ENCODE results near the gene SDK1. TPM values are rescaled to one million over a fixed set of nuclear protein-coding genes. Genes with fewer than 3 reads are reported as not detected.

SDK1 gene
- total RNA-seq, 2 experiments from 2014 or later: 0.10 to 0.17 TPM

- no peak for DNase-seq
- H3K27me3 Mint-ChIP-seq: peaks cover 2% of the 10 kb centered on the region
- H3K4me1 Mint-ChIP-seq: no peaks in the 10 kb centered on the region
- H3K9me3 Mint-ChIP-seq: no peaks in the 10 kb centered on the region
- H3K36me3 Mint-ChIP-seq (ENCODE audit: low read depth): no peaks in the 10 kb centered on the region
- ChIA-PET CTCF (no interaction called here), POLR2A (no interaction called here)
- H3K27ac Mint-ChIP-seq: no peak overlapping the region
- no peak overlapping the region for H3K4me3 Mint-ChIP-seq
These were observed 494.1 kb downstream of the SDK1 start for GRCh38 chr7:3795141-3795540.

- Mint-ChIP-seq H3K27me3 (peaks cover 2% of the 10 kb centered on the region), H3K4me3 (no peak overlapping the region), H3K4me1 (no peaks in the 10 kb centered on the region), H3K27ac (no peak overlapping the region), H3K36me3 (ENCODE audit: low read depth) (no peaks in the 10 kb centered on the region), H3K9me3 (no peaks in the 10 kb centered on the region)
- POLR2A ChIA-PET: no interaction called here
- CTCF ChIA-PET: no interaction called here
- DNase-seq: no peak
These were observed 494.7 kb downstream of the SDK1 start for GRCh38 chr7:3795781-3796180.

- ChIA-PET POLR2A (no interaction called here), CTCF (no interaction called here)
- H3K36me3 Mint-ChIP-seq (ENCODE audit: low read depth): no peaks in the 10 kb centered on the region
These were observed 504.1 kb downstream of the SDK1 start for GRCh38 chr7:3805151-3805550.

GRCh38 chr7:3806516-3806915 lies 505.5 kb downstream of the SDK1 start:
- ChIA-PET POLR2A (no interaction called here), CTCF (no interaction called here)
- no peaks in the 10 kb centered on the region for H3K4me1 Mint-ChIP-seq
- no peak overlapping the region for H3K4me3 Mint-ChIP-seq
- H3K27ac Mint-ChIP-seq: no peak overlapping the region
- no peaks in the 10 kb centered on the region for H3K9me3 Mint-ChIP-seq
- DNase-seq: no peak
- no peaks in the 10 kb centered on the region for H3K27me3 Mint-ChIP-seq
- H3K36me3 Mint-ChIP-seq (ENCODE audit: low read depth): no peaks in the 10 kb centered on the region

More at GRCh38 chr7:3805151-3805550, 504.1 kb downstream of the SDK1 start:
- no peak overlapping the region for H3K27ac Mint-ChIP-seq
- no peaks in the 10 kb centered on the region for H3K9me3 Mint-ChIP-seq
- no peaks in the 10 kb centered on the region for H3K27me3 Mint-ChIP-seq
- DNase-seq: no peak
- H3K4me1 Mint-ChIP-seq: no peaks in the 10 kb centered on the region
- H3K4me3 Mint-ChIP-seq: no peak overlapping the region

- H3K4me1 Mint-ChIP-seq: no peaks in the 10 kb centered on the region
- no peak overlapping the region for H3K4me3 Mint-ChIP-seq
- no peaks in the 10 kb centered on the region for H3K27me3 Mint-ChIP-seq
- H3K9me3 Mint-ChIP-seq: no peaks in the 10 kb centered on the region
- H3K36me3 Mint-ChIP-seq (ENCODE audit: low read depth): no peaks in the 10 kb centered on the region
- no peak overlapping the region for H3K27ac Mint-ChIP-seq
- no peak for DNase-seq
- ChIA-PET CTCF (no interaction called here), POLR2A (no interaction called here)
These were observed 506.8 kb downstream of the SDK1 start for GRCh38 chr7:3807824-3808223.

- H3K9me3 Mint-ChIP-seq: no peaks in the 10 kb centered on the region
- POLR2A ChIA-PET: no interaction called here
These were observed 520.4 kb downstream of the SDK1 start for GRCh38 chr7:3821488-3821887.

GRCh38 chr7:3825491-3825890 lies 524.4 kb downstream of the SDK1 start:
- Mint-ChIP-seq H3K27me3 (no peaks in the 10 kb centered on the region), H3K4me1 (no peaks in the 10 kb centered on the region), H3K27ac (no peak overlapping the region), H3K9me3 (no peaks in the 10 kb centered on the region), H3K36me3 (ENCODE audit: low read depth) (no peaks in the 10 kb centered on the region), H3K4me3 (no peak overlapping the region)
- no peak for DNase-seq
- CTCF ChIA-PET: no interaction called here
- POLR2A ChIA-PET: no interaction called here

More at GRCh38 chr7:3821488-3821887, 520.4 kb downstream of the SDK1 start:
- Mint-ChIP-seq H3K27me3 (no peaks in the 10 kb centered on the region), H3K36me3 (ENCODE audit: low read depth) (no peaks in the 10 kb centered on the region), H3K4me1 (no peaks in the 10 kb centered on the region), H3K4me3 (no peak overlapping the region), H3K27ac (no peak overlapping the region)
- DNase-seq: no peak
- CTCF ChIA-PET: no interaction called here

- no peaks in the 10 kb centered on the region for H3K4me1 Mint-ChIP-seq
- no peaks in the 10 kb centered on the region for H3K36me3 Mint-ChIP-seq (ENCODE audit: low read depth)
- no peaks in the 10 kb centered on the region for H3K9me3 Mint-ChIP-seq
- CTCF ChIA-PET: no interaction called here
- peaks cover 2% of the 10 kb centered on the region for H3K27me3 Mint-ChIP-seq
- POLR2A ChIA-PET: no interaction called here
- H3K27ac Mint-ChIP-seq: no peak overlapping the region
- H3K4me3 Mint-ChIP-seq: no peak overlapping the region
- DNase-seq: no peak
These were observed 531.1 kb downstream of the SDK1 start for GRCh38 chr7:3832199-3832598.

GRCh38 chr7:3835109-3835508 lies 534.1 kb downstream of the SDK1 start:
- Mint-ChIP-seq H3K4me3 (no peak overlapping the region), H3K27ac (no peak overlapping the region), H3K9me3 (no peaks in the 10 kb centered on the region), H3K36me3 (ENCODE audit: low read depth) (no peaks in the 10 kb centered on the region), H3K4me1 (no peaks in the 10 kb centered on the region), H3K27me3 (peaks cover 2% of the 10 kb centered on the region)
- ChIA-PET POLR2A (no interaction called here), CTCF (no interaction called here)
- no peak for DNase-seq

- ChIA-PET CTCF (no interaction called here), POLR2A (no interaction called here)
- Mint-ChIP-seq H3K4me3 (no peak overlapping the region), H3K36me3 (ENCODE audit: low read depth) (no peaks in the 10 kb centered on the region), H3K27me3 (no peaks in the 10 kb centered on the region), H3K27ac (no peak overlapping the region), H3K9me3 (no peaks in the 10 kb centered on the region), H3K4me1 (no peaks in the 10 kb centered on the region)
- no peak for DNase-seq
These were observed 535.8 kb downstream of the SDK1 start for GRCh38 chr7:3836855-3837254.

- H3K9me3 Mint-ChIP-seq: no peaks in the 10 kb centered on the region
- ChIA-PET POLR2A (no interaction called here), CTCF (no interaction called here)
- H3K27ac Mint-ChIP-seq: no peak overlapping the region
- H3K4me1 Mint-ChIP-seq: no peaks in the 10 kb centered on the region
- no peak overlapping the region for H3K4me3 Mint-ChIP-seq
- DNase-seq: no peak
- no peaks in the 10 kb centered on the region for H3K36me3 Mint-ChIP-seq (ENCODE audit: low read depth)
- H3K27me3 Mint-ChIP-seq: no peaks in the 10 kb centered on the region
These were observed 543.6 kb downstream of the SDK1 start for GRCh38 chr7:3844540-3845151.

GRCh38 chr7:3846738-3847137 lies 545.7 kb downstream of the SDK1 start:
- DNase-seq: no peak
- Mint-ChIP-seq H3K36me3 (ENCODE audit: low read depth) (no peaks in the 10 kb centered on the region), H3K27ac (no peak overlapping the region), H3K27me3 (no peaks in the 10 kb centered on the region), H3K4me3 (no peak overlapping the region), H3K4me1 (no peaks in the 10 kb centered on the region), H3K9me3 (no peaks in the 10 kb centered on the region)
- POLR2A ChIA-PET: no interaction called here
- CTCF ChIA-PET: no interaction called here

GRCh38 chr7:3847336-3847735 lies 546.3 kb downstream of the SDK1 start:
- ChIA-PET CTCF (no interaction called here), POLR2A (no interaction called here)
- Mint-ChIP-seq H3K36me3 (ENCODE audit: low read depth) (no peaks in the 10 kb centered on the region), H3K9me3 (no peaks in the 10 kb centered on the region), H3K27me3 (no peaks in the 10 kb centered on the region), H3K27ac (no peak overlapping the region), H3K4me3 (no peak overlapping the region), H3K4me1 (no peaks in the 10 kb centered on the region)
- no peak for DNase-seq

GRCh38 chr7:3859431-3859830 lies 558.4 kb downstream of the SDK1 start:
- no peak overlapping the region for H3K4me3 Mint-ChIP-seq
- peaks cover 6% of the 10 kb centered on the region for H3K27me3 Mint-ChIP-seq
- POLR2A ChIA-PET: no interaction called here
- DNase-seq: no peak
- H3K36me3 Mint-ChIP-seq (ENCODE audit: low read depth): no peaks in the 10 kb centered on the region
- peaks cover 2% of the 10 kb centered on the region for H3K9me3 Mint-ChIP-seq
- H3K27ac Mint-ChIP-seq: no peak overlapping the region
- no peaks in the 10 kb centered on the region for H3K4me1 Mint-ChIP-seq
- CTCF ChIA-PET: no interaction called here

Measured in activated CD4-positive, alpha-beta T cell treated with anti-CD3 and anti-CD28 coated beads, Interleukin-2, amount 10 ng/mL, durations not matched to agents 7 days and 5 days (primary cell).